Kidney (tissue), 14 donors: Measurements from ENCODE around the gene MCRS1. TPM values are rescaled to one million over a fixed set of nuclear protein-coding genes. Genes with fewer than 3 reads are reported as not detected.

Experiments used
- DNase-seq, 5 donors: peaks; one replicate each; pipeline ENCODE4 v3.0.0-alpha.2; 2013 to 2020
- FAIRE-seq: peaks from 2 replicates; lab custom pipeline; 2012; peaks lifted over from hg19 to GRCh38; lab: Jason Lieb, UNC
- H3K27ac ChIP-seq, 2 donors: one replicate each; pipeline ENCODE4 v1.7.0; 2013; ENCODE audit warnings: low read depth in 2 of 2, low read length in 2 of 2, inconsistent platforms in 1 of 2
- H3K27me3 ChIP-seq: one replicate; pipeline ENCODE4 v1.7.1; 2013; ENCODE audit warnings: low read length, inconsistent platforms; ENCODE audit not compliant: control insufficient read depth, insufficient read depth
- H3K36me3 ChIP-seq, 3 donors: one replicate each; pipeline versions ENCODE4 v1.7.0 to v1.7.1; 2013; ENCODE audit warnings: low read length in 3 of 3, control low read depth in 1 of 3, inconsistent platforms in 1 of 3; ENCODE audit not compliant: insufficient read depth in 3 of 3, control insufficient read depth in 2 of 3
- H3K4me1 ChIP-seq, 3 donors: one replicate each; pipeline versions ENCODE4 v1.7.0 to v1.7.1; 2013; ENCODE audit warnings: low read length in 3 of 3, inconsistent platforms in 1 of 3, low read depth in 1 of 3; ENCODE audit not compliant: control insufficient read depth in 2 of 3, insufficient read depth in 2 of 3
- H3K4me3 ChIP-seq, 3 donors: one replicate each; pipeline versions ENCODE4 v1.7.0 to v1.8.1; 2013; ENCODE audit warnings: low read length in 3 of 3, control low read depth in 1 of 3, inconsistent platforms in 1 of 3
- H3K9ac ChIP-seq, 3 donors: one replicate each; pipeline versions ENCODE4 v1.7.0 to v1.7.1; 2013; ENCODE audit warnings: low read length in 3 of 3, control low read depth in 1 of 3, inconsistent platforms in 1 of 3
- H3K9me3 ChIP-seq, 3 donors: one replicate each; pipeline versions ENCODE4 v1.7.0 to v1.7.1; 2013; ENCODE audit warnings: low read length in 3 of 3, control low read depth in 1 of 3, inconsistent platforms in 1 of 3; ENCODE audit not compliant: control insufficient read depth in 2 of 3, insufficient read depth in 1 of 3
- intact Hi-C: fragments of 100-400 bp; cut with DNase I; formaldehyde crosslinking; loops from one replicate; pipeline ENCODE4 v1.11.1; 2022
- polyA plus RNA-seq: library from polyadenylated mRNA; stranded (reverse); fragments of 350-450 nt; fragmentation: Illumina TruSeq; extraction: RNeasy Lipid Tissue Mini Kit (QIAGEN cat#74804); gene quantifications from one replicate; pipeline ENCODE4 v1.2.3, GENCODE V29; 2014; ENCODE audit warnings: low read depth, low replicate concordance; ENCODE audit not compliant: insufficient read depth
- total RNA-seq: library from RNA; stranded (reverse); fragmentation: NEBNext Ultra II Directional; extraction: Animal tissue kit (Norgen Biotek cat#: 25700); gene quantifications from one replicate; pipeline ENCODE4 v1.2.1, GENCODE V29; 2021
- TF ChIP-seq, protein P1 (sequence below): IDR thresholded peaks from 3 replicates; pipeline ENCODE4 v1.5.1; 2012; ENCODE audit warnings: mild to moderate bottlenecking, moderate library complexity, borderline replicate concordance; ENCODE audit not compliant: insufficient read depth; ENCODE audit errors: extremely low read depth
- donor health status: control.
- donor health status: control.
- donor health status: control.
- donor health status: control.
- donor health status: control.
- donor health status: DM: yes; HTN: yes; CAD: no.
- donor health status: Normal renal cell carcinoma (clear cell type).

Gene MCRS1
- total and polyA plus RNA-seq, 2 donors from 2014 or later, result 60.4 to 66.8 TPM

DNA sequence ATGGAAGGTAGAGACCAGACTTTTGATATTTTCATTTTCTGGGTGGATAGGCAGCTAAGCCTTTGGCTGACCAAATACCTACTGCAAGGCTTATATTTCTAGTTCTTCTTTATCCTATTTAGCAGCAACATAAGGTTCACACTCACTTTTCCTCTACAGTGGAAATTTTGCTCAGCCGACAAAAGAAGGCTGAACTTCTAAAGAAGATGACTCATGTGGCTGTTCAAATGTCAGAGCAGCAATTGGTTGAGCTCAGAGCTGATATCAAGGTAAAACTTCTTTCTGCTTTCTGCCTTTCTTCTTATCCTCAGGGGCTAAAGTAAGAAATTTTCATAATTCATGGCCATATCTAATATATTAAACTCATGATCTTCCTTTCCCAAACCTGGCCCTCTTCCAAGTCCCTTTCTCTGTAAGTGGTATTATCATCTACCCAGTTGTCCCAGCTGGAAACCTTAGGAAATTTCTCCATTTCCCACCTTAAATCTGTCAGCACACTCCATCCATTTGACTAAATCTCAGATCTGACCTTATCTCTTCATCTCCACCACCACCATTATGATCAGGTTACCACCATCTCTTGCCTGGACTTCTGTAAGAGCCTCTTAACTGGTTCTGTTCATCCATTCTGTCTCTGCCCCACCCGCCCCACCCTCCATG is 48.9 kb downstream of the MCRS1 start:
- Histone ChIP-seq H3K27me3 (no peaks in the 10 kb centered on the region), H3K36me3 (peaks cover 0 to 4% (median 0%) of the 10 kb centered on the region in 3 donors), H3K9me3 (no peaks in the 10 kb centered on the region), H3K4me3 (no peak overlapping the region), H3K4me1 (no peaks in the 10 kb centered on the region), H3K27ac (no peak overlapping the region), H3K9ac (no peak overlapping the region)
- TF ChIP-seq, protein P1, sequence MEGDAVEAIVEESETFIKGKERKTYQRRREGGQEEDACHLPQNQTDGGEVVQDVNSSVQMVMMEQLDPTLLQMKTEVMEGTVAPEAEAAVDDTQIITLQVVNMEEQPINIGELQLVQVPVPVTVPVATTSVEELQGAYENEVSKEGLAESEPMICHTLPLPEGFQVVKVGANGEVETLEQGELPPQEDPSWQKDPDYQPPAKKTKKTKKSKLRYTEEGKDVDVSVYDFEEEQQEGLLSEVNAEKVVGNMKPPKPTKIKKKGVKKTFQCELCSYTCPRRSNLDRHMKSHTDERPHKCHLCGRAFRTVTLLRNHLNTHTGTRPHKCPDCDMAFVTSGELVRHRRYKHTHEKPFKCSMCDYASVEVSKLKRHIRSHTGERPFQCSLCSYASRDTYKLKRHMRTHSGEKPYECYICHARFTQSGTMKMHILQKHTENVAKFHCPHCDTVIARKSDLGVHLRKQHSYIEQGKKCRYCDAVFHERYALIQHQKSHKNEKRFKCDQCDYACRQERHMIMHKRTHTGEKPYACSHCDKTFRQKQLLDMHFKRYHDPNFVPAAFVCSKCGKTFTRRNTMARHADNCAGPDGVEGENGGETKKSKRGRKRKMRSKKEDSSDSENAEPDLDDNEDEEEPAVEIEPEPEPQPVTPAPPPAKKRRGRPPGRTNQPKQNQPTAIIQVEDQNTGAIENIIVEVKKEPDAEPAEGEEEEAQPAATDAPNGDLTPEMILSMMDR, result no peak
- DNase-seq, result no peak
- FAIRE-seq, result no peak
- intact Hi-C loops, result no loop called here

DNA sequence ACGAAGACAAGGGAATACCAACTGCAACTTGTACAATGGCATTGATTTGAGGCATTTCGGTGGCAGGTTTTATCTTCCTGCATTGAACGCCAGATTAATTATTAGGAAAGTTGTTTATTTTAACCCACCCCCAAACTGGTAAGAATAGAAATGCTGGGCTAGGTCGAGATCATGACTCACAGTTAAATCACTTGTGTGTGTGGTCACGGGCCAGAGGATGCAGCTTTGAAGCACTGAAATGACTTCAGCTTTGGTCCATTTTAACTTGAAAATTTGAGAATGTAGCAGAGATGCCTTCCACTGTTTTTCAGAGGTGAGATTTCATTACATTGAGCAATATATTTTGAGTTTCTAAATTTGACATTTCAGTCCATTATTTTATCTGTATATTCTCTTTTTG is 52.7 kb downstream of the MCRS1 start:
- no peak overlapping the region for H3K4me3 ChIP-seq
- intact Hi-C loops, result no loop called here
- FAIRE-seq, result no peak
- TF ChIP-seq, protein P1, result no peak
- no peaks in the 10 kb centered on the region for H3K9me3 ChIP-seq
- no peaks in the 10 kb centered on the region for H3K4me1 ChIP-seq
- H3K27me3 ChIP-seq, result no peaks in the 10 kb centered on the region
- no peaks in the 10 kb centered on the region for H3K36me3 ChIP-seq
- no peak overlapping the region for H3K27ac ChIP-seq
- H3K9ac ChIP-seq, result no peak overlapping the region
- DNase-seq, result peak in 2 of 5 donors; percentile 19 to 32

DNA sequence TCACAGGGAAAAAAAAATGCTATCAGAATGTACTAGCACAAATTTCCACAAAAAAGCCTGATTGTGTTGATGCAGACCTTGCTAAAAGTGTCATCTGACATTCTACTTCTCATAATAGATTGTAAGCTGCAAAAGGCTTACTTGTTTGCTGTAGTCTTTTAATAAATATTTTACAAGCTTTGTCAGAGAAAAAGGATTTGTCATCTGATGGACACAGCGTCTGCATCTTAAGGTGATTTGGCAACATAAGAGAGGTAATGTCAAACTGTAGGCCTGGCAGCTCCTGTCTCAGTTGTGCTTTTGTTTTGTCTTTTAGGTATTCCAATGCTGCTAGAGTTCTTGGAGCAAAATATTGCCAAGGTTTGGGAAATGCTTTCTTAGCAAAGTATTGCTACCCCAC is 55.4 kb downstream of the MCRS1 start:
- H3K27me3 ChIP-seq, result no peaks in the 10 kb centered on the region
- H3K9me3 ChIP-seq, result no peaks in the 10 kb centered on the region
- TF ChIP-seq, protein P1, result no peak
- H3K27ac ChIP-seq, result no peak overlapping the region
- no peak overlapping the region for H3K9ac ChIP-seq
- DNase-seq (no peak), FAIRE-seq (no peak)
- no peaks in the 10 kb centered on the region for H3K4me1 ChIP-seq
- no peaks in the 10 kb centered on the region for H3K36me3 ChIP-seq
- intact Hi-C loops, result loop anchor here (5.0 kb wide), 1 partner anchor 155 kb away; no protein-coding TSS in a partner anchor
- no peak overlapping the region for H3K4me3 ChIP-seq
